Adipocyte (in vitro differentiated cells): Measurements from ENCODE around the gene PRR12.
"Not testable (repeated sequence)": the region's sequence is repeated elsewhere in the genome, so short reads cannot be mapped to it uniquely, and the experiment has no call there.

Experiments
- DNase-seq: peaks from one replicate; pipeline ENCODE4 v3.0.0-alpha.2; 2015; ENCODE audit warnings: low read depth
- H3K27me3 ChIP-seq: replicated peaks from 2 replicates; pipeline ENCODE4 v1.7.0; 2013; ENCODE audit warnings: mild to moderate bottlenecking, low read length, moderate library complexity; ENCODE audit not compliant: control insufficient read depth, insufficient read depth
- H3K36me3 ChIP-seq: 2 replicates; pipeline ENCODE4 v1.7.0; 2013; ENCODE audit warnings: low read length, mild to moderate bottlenecking, moderate library complexity; ENCODE audit not compliant: control insufficient read depth, insufficient read depth, severe bottlenecking
- H3K4me1 ChIP-seq: 2 replicates; pipeline ENCODE4 v1.7.0; 2013; ENCODE audit warnings: mild to moderate bottlenecking, low read length, moderate library complexity; ENCODE audit not compliant: control insufficient read depth, insufficient read depth
- H3K4me3 ChIP-seq: 2 replicates; pipeline ENCODE4 v1.7.0; 2013; ENCODE audit warnings: mild to moderate bottlenecking, low read length, moderate library complexity
- H3K9ac ChIP-seq: 2 replicates; pipeline ENCODE4 v1.7.0; 2013; ENCODE audit warnings: mild to moderate bottlenecking, low read length, moderate library complexity
- H3K9me3 ChIP-seq: 2 replicates; pipeline ENCODE4 v1.7.0; 2013; ENCODE audit warnings: mild to moderate bottlenecking, low read length, moderate library complexity; ENCODE audit not compliant: control insufficient read depth

Gene PRR12

DNA sequence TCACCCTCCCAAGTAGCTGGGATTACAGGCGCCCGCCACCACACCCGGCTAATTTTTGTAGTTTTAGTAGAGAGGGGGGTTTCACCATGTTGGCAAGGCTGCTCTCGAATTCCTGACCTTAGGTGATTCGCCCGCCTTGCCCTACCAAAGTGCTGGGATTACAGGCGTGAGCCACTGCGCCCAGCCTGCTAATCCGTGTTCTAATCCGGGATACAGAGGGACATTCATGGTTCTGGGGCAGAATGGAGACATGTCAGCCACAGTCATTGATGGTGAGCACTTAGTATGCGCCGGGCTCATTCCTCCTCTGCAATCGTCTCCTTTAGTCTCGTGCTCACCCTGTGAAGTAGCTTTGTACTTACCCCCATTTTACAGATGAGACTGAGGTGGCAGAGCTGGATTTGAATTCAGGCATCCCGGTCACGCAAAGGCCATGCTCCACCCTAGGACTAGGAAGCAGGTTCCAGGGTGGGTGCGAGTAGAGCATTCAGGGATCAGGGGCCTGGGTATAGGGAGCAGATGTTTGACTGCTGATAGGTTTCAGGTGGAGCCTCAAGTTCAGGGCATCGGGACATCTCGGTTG is 40.7 kb downstream of the PRR12 start:
- no peak for DNase-seq
- H3K9me3 ChIP-seq = no peaks in the 10 kb centered on the region
- peaks cover 46% of the 10 kb centered on the region for H3K4me1 ChIP-seq
- H3K36me3 ChIP-seq = peaks cover 21% of the 10 kb centered on the region
- H3K9ac ChIP-seq = no peak overlapping the region
- no peak overlapping the region for H3K4me3 ChIP-seq
- H3K27me3 ChIP-seq = no peaks in the 10 kb centered on the region

DNA sequence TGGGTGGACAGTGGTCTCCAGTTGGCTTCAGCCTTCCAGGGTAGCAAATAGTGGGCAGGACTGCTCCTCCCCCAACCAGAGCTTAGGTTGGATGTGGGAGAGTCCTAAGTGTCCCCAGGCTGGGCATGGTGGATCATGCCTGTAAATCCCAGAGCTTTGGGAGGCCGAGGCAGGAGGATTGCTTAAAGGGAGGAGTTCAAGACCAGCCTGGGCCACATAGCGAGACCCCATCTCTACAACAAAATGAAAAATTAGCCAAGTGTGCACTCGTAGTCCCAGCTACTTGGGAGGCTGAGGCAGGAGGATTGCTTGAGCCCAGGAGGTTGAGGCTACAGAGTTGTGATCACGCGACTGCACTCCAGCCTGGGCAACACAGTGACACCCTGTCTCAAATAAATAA is 41.6 kb downstream of the PRR12 start:
- Histone ChIP-seq H3K4me3 (no peak overlapping the region), H3K36me3 (peaks cover 14% of the 10 kb centered on the region), H3K4me1 (peaks cover 50% of the 10 kb centered on the region), H3K9ac (peak overlapping the region; percentile 75), H3K27me3 (no peaks in the 10 kb centered on the region), H3K9me3 (no peaks in the 10 kb centered on the region)
- no peak for DNase-seq

GRCh38 chr19:49633273-49633672 is 42.3 kb downstream of the PRR12 start:
- not testable (repeated sequence) for H3K4me3 ChIP-seq, H3K27me3 ChIP-seq, DNase-seq, H3K9me3 ChIP-seq
- Histone ChIP-seq H3K36me3 (peaks cover 14% of the 10 kb centered on the region), H3K4me1 (peaks cover 51% of the 10 kb centered on the region), H3K9ac (peak overlapping the region; percentile 75)

DNA sequence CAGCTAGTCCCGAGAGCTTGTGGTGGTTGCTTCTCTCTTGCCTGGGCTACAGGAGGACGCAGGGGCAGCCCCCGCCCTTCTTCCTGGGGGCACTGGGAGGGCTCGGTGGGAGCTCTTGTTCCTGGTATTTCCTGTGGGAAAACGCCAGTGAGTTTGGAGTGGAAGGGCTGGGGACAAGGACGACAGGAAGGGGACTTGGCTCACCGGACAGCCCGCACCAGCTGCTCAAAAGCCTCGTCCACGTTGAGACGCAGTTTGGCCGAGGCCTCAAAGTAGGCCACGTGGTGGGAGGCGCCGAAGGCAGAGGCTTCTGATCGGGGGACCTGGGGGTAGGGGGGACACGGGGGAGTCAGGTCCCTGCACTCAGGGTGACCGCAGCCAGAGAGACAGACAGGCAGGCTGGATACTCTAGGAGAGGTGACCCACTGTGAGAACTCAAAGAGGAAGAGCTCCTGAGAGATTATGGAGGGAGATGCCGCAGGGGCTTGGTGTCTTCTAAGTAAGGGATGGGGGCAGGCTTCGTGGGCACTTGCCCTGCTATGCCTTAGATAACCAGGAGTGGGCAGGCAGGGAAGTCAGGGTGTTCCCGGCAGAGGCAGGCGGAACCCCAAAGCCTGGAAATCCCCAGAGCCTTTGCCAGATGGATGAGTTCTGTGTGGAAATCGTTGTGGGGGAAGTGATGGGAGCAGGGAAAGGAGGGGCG is 44.7 kb downstream of the PRR12 start:
- H3K9me3 ChIP-seq = no peaks in the 10 kb centered on the region
- DNase-seq = peak; percentile 17
- H3K4me3 ChIP-seq = no peak overlapping the region
- H3K36me3 ChIP-seq = peaks cover 14% of the 10 kb centered on the region
- H3K9ac ChIP-seq = peak overlapping the region; percentile 48
- peaks cover 48% of the 10 kb centered on the region for H3K4me1 ChIP-seq
- no peaks in the 10 kb centered on the region for H3K27me3 ChIP-seq

- H3K9ac ChIP-seq = peak overlapping the region; percentile 54
- peak overlapping the region; percentile 33 for H3K4me3 ChIP-seq
- H3K9me3 ChIP-seq = no peaks in the 10 kb centered on the region
- H3K36me3 ChIP-seq = peaks cover 14% of the 10 kb centered on the region
- peaks cover 48% of the 10 kb centered on the region for H3K4me1 ChIP-seq
- no peak for DNase-seq
- H3K27me3 ChIP-seq = no peaks in the 10 kb centered on the region
Observed at GRCh38 chr19:49636233-49636932, 45.4 kb downstream of the PRR12 start.

DNA sequence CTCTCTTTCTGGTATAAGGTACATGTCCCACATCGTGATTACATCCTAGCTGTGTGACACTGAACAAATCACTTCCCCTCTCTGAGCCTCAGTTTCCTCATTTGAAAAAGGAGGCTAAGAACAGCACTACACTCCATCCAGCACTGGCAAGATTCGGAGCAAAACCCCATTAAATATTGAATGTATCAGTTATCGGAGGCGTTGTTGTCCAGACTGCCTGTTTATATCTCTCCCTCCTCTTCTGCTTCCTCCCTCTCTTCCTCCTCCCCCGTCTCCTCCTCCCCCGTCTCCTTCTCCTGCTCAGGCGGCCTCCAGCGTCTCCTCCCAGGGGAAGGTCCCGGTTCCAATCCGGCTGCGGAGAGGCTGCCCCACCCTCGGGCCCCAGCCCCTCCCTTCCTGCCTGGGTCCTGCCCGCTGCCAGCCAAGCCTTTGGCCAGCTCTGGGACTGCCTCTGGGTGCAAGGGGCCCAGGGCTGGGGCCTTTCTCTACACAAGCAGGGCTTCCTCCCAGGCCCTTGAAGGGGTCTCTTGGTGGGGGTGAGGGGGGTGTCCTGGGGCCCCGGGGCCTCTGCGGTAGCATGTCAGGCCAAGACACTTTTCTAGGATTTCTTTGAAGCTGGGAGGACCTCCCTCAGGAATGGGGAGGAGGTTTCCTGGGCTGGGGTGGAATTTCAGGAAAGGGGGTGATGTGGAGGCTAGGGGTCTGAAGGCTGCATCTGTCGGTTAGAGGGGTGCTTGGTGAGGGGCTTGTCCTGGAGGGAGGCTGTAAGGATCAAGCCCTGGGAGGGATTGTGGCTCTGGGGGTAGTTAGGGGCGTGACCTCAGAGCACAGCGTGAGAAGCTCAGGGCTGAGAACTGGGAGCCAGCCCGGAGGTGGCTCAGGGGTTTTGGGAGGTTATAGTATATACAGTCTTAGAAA is 47.1 kb downstream of the PRR12 start:
- Histone ChIP-seq H3K4me1 (peaks cover 44% of the 10 kb centered on the region), H3K9me3 (no peaks in the 10 kb centered on the region), H3K27me3 (no peaks in the 10 kb centered on the region), H3K9ac (peak overlapping the region; percentile 99), H3K36me3 (peaks cover 14% of the 10 kb centered on the region), H3K4me3 (peak overlapping the region; percentile 83)
- peak; percentile 96 for DNase-seq

DNA sequence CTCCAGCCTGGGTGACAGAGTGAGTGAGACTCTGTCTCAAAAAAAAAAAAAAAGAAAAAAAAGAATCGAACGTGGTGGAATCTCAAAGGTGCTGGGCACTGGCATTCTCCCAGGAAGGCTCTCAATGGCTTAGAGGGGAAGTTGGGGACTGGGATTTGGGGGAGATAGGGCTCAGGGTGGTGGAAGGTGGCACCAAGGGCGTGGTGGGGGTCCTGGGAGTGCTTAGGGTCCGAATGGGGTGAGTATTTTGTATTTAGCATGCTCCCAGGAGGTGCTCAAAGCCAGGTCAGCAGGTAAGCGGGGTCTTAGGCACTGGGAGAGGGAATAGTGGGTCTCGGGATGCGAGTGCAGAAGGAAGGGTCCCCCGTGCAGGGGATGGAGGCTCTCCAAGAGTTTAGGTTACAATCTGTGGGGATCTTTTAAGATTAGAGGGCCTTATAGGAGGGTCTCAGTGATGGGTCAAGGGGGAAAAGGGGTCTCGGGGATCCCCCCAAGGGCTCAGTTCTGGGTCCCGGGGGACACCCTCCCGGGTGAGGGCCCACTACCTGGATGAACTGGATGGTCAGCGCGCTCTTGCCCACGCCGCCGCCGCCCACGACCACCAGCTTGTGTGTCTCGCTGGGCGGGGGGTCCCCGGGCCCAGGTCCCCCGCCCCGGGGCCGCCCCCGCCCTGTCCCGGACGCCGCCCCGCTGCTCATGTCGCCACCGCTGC is 48.6 kb downstream of the PRR12 start:
- peak overlapping the region; percentile 99 for H3K9ac ChIP-seq
- H3K4me1 ChIP-seq = peaks cover 45% of the 10 kb centered on the region
- H3K36me3 ChIP-seq = peaks cover 14% of the 10 kb centered on the region
- DNase-seq = peak; percentile 33
- H3K9me3 ChIP-seq = no peaks in the 10 kb centered on the region
- H3K27me3 ChIP-seq = no peaks in the 10 kb centered on the region
- peak overlapping the region; percentile 83 for H3K4me3 ChIP-seq

DNA sequence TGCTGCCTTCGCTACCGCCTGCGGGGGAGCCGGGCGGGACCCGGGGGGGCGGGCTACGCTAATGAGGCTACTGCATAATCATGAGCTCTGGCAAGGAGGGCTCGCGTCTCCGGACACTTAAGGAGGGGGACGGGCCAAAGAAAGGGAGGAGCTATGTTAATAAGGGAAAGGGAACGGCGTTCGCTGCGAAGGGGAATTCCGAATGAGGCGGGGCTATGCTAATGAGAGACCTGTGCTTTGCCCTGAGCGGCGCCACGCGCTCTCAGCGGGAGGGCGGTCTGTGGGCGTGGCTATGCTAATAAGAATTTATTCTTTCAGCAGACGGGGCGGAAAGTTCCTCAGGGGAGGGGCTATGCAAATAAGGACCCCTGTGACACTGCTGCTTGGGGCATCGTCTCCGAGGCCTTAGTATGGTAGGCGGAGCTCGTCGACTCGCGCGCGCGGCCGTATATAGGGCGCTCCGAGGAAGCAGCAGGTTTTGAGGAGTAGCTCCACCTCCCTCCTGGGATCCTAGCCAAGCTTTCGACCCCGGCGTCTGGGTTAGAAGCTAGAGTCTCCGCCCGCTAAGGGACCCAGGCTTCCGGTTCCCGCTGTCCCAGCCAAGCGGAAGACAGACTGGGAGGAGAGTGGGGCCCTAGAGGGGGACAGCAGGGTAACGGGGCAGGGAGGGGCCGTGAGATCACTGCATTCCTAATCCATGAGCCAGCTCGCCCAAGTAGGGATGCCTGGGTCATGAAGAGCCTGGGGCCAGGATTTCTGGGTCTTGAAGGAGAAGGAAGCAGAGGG is 49.3 kb downstream of the PRR12 start, which contains the start of gene RRAS:
RRAS (minus strand) TSS at position 31 of the 786 bp plus-strand sequence. CDS start 45 bp downstream, outside the sequence.
- DNase-seq = peak; percentile 100
- H3K9me3 ChIP-seq = no peaks in the 10 kb centered on the region
- H3K9ac ChIP-seq = peak within 1 kb of the TSS; percentile 100
- no peaks in the 10 kb centered on the region for H3K27me3 ChIP-seq
- H3K4me1 ChIP-seq = peaks cover 43% of the 10 kb centered on the region
- H3K36me3 ChIP-seq = peaks cover 8% of the 10 kb centered on the region
- H3K4me3 ChIP-seq = peak within 1 kb of the TSS; percentile 91

DNA sequence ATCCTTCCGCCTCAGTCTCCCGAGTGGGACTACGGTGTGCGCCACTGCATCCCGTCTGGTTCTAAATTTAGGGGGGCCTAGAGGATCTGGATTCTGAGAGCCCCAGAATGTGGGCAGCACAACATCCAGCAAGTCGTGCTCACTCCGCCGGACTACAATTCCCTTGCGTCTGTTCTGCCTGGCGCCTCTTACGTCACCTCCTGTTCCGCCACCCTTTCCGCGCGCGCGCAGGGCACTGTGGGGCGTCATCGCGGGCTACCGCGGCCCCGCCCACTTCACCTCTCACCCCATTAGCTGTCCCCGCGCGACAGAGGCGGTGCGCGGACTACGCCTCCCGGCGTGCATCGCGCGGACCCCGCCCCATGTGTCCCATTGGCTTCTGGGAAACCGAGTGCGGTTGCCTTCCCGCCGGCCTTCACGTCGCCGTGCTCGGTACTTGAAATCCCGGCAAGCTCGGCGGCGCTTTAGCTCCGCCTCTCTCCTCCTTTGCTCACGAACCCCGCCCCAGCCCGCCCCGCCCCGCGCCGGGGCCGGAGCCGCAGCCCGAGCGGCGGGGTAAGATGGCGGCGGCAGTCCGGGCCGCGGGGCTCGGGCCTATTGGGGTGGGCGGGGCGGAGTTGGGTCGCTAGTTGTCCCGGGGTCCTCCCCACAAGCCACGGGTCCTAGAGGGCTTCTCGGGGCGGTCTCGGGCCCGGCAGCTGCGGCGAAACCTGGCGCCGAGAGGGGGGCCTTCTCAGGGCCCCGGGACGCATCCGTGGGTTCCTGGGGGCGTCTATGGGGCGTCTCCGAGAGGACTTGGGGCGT is 50.9 kb downstream of the PRR12 start, which contains the start of gene SCAF1:
SCAF1 (plus strand) TSS at position 522 of the 804 bp plus-strand sequence. CDS start 2,818 bp downstream, outside the sequence.
- peaks cover 34% of the 10 kb centered on the region for H3K4me1 ChIP-seq
- DNase-seq = peak; percentile 100
- H3K9me3 ChIP-seq = no peaks in the 10 kb centered on the region
- peak within 1 kb of the TSS; percentile 100 for H3K9ac ChIP-seq
- H3K4me3 ChIP-seq = peak within 1 kb of the TSS; percentile 98
- peaks cover 9% of the 10 kb centered on the region for H3K36me3 ChIP-seq
- H3K27me3 ChIP-seq = no peaks in the 10 kb centered on the region
